HepG2 (cell line): ENCODE measurements around the gene HAGH. TPM values are rescaled to one million over a fixed set of nuclear protein-coding genes. Genes with fewer than 3 reads are reported as not detected.

Experiments
- ATAC-seq: fragments of 200-7000 bp; cut with Tn5 transposase; 3 replicates; pipeline ENCODE4 v1.9.1; 2020; ENCODE audit warnings: mild to moderate bottlenecking, moderate library complexity
- BruUV-seq: library from RNA; stranded (reverse); fragments of 400-500 nt; replicated peaks from 2 replicates; lab custom pipeline; 2021; lab: Mats Ljungman, UMichigan
- CTCF ChIA-PET: fragments of 300-600 bp; formaldehyde crosslinking; extraction: SDS; loops from one replicate; lab custom pipeline; 2021; ENCODE audit warnings: low total read pairs, inconsistent platforms, low intra/inter-chr PET ratio; lab: Yijun Ruan, JAX
- POLR2A ChIA-PET: fragments of 350-600 bp; sonication (Branson Sonifier 250); formaldehyde crosslinking; loops from one replicate; lab custom pipeline; 2020; ENCODE audit warnings: antibody characterized with exemption, inconsistent platforms; lab: Yijun Ruan, JAX
- DNase-seq: peaks from one replicate; pipeline ENCODE4 v3.0.0-alpha.2; 2015; ENCODE audit warnings: low spot score
- FAIRE-seq: peaks from 3 replicates; lab custom pipeline; 2011; peaks lifted over from hg19 to GRCh38; lab: Jason Lieb, UNC
- H2AFZ ChIP-seq: one replicate; pipeline ENCODE4 v1.6.1; 2011; ENCODE audit warnings: low read length, inconsistent platforms
- H3K27ac ChIP-seq: fragments of 300-600 bp; 3 replicates; pipeline ENCODE4 v1.8.0; 2011; ENCODE audit warnings: mixed run types, mild to moderate bottlenecking, mixed read lengths, low read length, inconsistent platforms; ENCODE audit not compliant: insufficient read depth; ENCODE audit errors: extremely low read length
- H3K27me3 ChIP-seq, 2 experiments: fragments of 200-600 bp in 1 of 2; 2 replicates in 1 of 2; 3 replicates in 1 of 2; pipeline versions ENCODE4 v1.6.0 to v1.8.0; 2011; ENCODE audit warnings: low read length in 2 of 2, mild to moderate bottlenecking in 2 of 2, moderate library complexity in 2 of 2, inconsistent platforms in 1 of 2; ENCODE audit not compliant: insufficient read depth in 2 of 2, control insufficient read depth in 1 of 2
- H3K36me3 ChIP-seq, 2 experiments: fragments of 200-600 bp in 1 of 2; replicated peaks in 1 of 2; 2 replicates in 1 of 2; 3 replicates in 1 of 2; pipeline versions ENCODE4 v1.5.1 to v1.8.0; 2011; ENCODE audit warnings: low read length in 2 of 2, inconsistent platforms in 1 of 2; ENCODE audit not compliant: insufficient read depth in 2 of 2, control insufficient read depth in 1 of 2
- H3K4me1 ChIP-seq: 2 replicates; pipeline ENCODE4 v1.5.1; 2012; ENCODE audit warnings: low read length, inconsistent platforms; ENCODE audit not compliant: insufficient read depth
- H3K4me2 ChIP-seq: 2 replicates; pipeline ENCODE4 v1.6.0; 2011; ENCODE audit warnings: low read depth, low read length, inconsistent platforms
- H3K4me3 ChIP-seq, 3 experiments: fragments of 200-600 bp in 1 of 3; sonication (generic), shearing (Covaris generic) in 1 of 3; replicated peaks in 1 of 3; 2 replicates each; pipeline ENCODE4 v1.5.1; 2011 to 2016; ENCODE audit warnings: low read length in 3 of 3, inconsistent platforms in 2 of 3, low read depth in 2 of 3, mild to moderate bottlenecking in 2 of 3, control low read depth in 1 of 3, mixed read lengths in 1 of 3; ENCODE audit not compliant: insufficient read depth in 1 of 3
- H3K79me2 ChIP-seq: one replicate; pipeline ENCODE4 v1.6.1; 2011; ENCODE audit warnings: low read length, inconsistent platforms; ENCODE audit not compliant: insufficient read depth
- H3K9ac ChIP-seq: 2 replicates; pipeline ENCODE4 v1.6.0; 2011; ENCODE audit warnings: mild to moderate bottlenecking, low read depth, low read length, inconsistent platforms; ENCODE audit not compliant: insufficient read depth
- H3K9me3 ChIP-seq: 2 replicates; pipeline ENCODE4 v1.5.1; 2012; ENCODE audit warnings: mild to moderate bottlenecking, low read length
- H4K20me1 ChIP-seq: 2 replicates; pipeline ENCODE4 v1.6.0; 2011; ENCODE audit warnings: inconsistent platforms, mild to moderate bottlenecking, low read length, moderate library complexity; ENCODE audit not compliant: insufficient read depth
- AKAP8 ChIP-seq: sonication (generic); formaldehyde crosslinking; IDR thresholded peaks from 2 replicates; pipeline ENCODE4 v1.5.1; 2020; ENCODE audit warnings: mild to moderate bottlenecking, missing genetic modification reagents
- BRD4 ChIP-seq: sonication (generic); formaldehyde crosslinking; IDR thresholded peaks from 2 replicates; pipeline ENCODE4 v1.4.0; 2020; ENCODE audit warnings: missing genetic modification reagents
- CAMTA2 ChIP-seq: sonication (generic); formaldehyde crosslinking; IDR thresholded peaks from 2 replicates; pipeline ENCODE4 v1.4.0; 2020; ENCODE audit warnings: mild to moderate bottlenecking, missing genetic modification reagents, borderline replicate concordance
- EED ChIP-seq: sonication (generic); formaldehyde crosslinking; IDR thresholded peaks from 2 replicates; pipeline ENCODE4 v1.5.0; 2020; ENCODE audit warnings: mild to moderate bottlenecking, missing genetic modification reagents
- FIP1L1 ChIP-seq: fragments of 200-400 bp; formaldehyde crosslinking; IDR thresholded peaks from 2 replicates; pipeline ENCODE4 v1.6.1; 2018; ENCODE audit warnings: low read depth, mild to moderate bottlenecking, low read length, moderate library complexity, borderline replicate concordance; ENCODE audit not compliant: insufficient read depth
- FOSL1 ChIP-seq: sonication (generic); formaldehyde crosslinking; IDR thresholded peaks from 2 replicates; pipeline ENCODE4 v1.9.0; 2021; ENCODE audit warnings: missing genetic modification reagents, borderline replicate concordance
- GABPB1 ChIP-seq: IDR thresholded peaks from 2 replicates; pipeline ENCODE4 v1.6.1; 2016; ENCODE audit warnings: mild to moderate bottlenecking, missing genetic modification reagents, moderate library complexity, missing compliant biosample characterization
- GLI4 ChIP-seq: sonication (generic); formaldehyde crosslinking; IDR thresholded peaks from 2 replicates; pipeline ENCODE4 v1.5.1; 2020; ENCODE audit warnings: missing genetic modification reagents, mild to moderate bottlenecking, moderate library complexity, borderline replicate concordance
- MAF1 ChIP-seq: sonication (generic); formaldehyde crosslinking; IDR thresholded peaks from 2 replicates; pipeline ENCODE4 v1.5.0; 2020; ENCODE audit warnings: missing genetic modification reagents, borderline replicate concordance
- POLR2A ChIP-seq, 2 experiments: IDR thresholded peaks; 2 replicates each; pipeline ENCODE4 v1.6.1; 2011; ENCODE audit warnings: low read depth in 2 of 2, low read length in 2 of 2, mild to moderate bottlenecking in 1 of 2, moderate library complexity in 1 of 2; ENCODE audit not compliant: insufficient read depth in 1 of 2
- PRDM10 ChIP-seq: sonication (generic); formaldehyde crosslinking; IDR thresholded peaks from 2 replicates; pipeline ENCODE4 v1.4.0; 2020; ENCODE audit warnings: low read depth, missing genetic modification reagents
- TAF15 ChIP-seq: fragments of 200-400 bp; formaldehyde crosslinking; IDR thresholded peaks from one replicate; pipeline ENCODE4 v1.6.1; 2018; ENCODE audit warnings: mild to moderate bottlenecking, low read depth, low read length; ENCODE audit not compliant: poor library complexity, severe bottlenecking
- ZBTB33 ChIP-seq: sonication (generic); formaldehyde crosslinking; IDR thresholded peaks from 2 replicates; pipeline ENCODE4 v1.4.0; 2020; ENCODE audit warnings: missing genetic modification reagents
- ZFP91 ChIP-seq: sonication (generic); formaldehyde crosslinking; IDR thresholded peaks from 2 replicates; pipeline ENCODE4 v1.9.0; 2022; ENCODE audit warnings: missing genetic modification reagents, mild to moderate bottlenecking, borderline replicate concordance
- ZNF10 ChIP-seq: sonication (generic); formaldehyde crosslinking; IDR thresholded peaks from 2 replicates; pipeline ENCODE4 v1.4.0; 2020; ENCODE audit warnings: mild to moderate bottlenecking, low read depth, missing genetic modification reagents, borderline replicate concordance
- ZNF460 ChIP-seq: sonication (generic); formaldehyde crosslinking; IDR thresholded peaks from 2 replicates; pipeline ENCODE4 v1.5.1; 2020; ENCODE audit warnings: missing genetic modification reagents, mild to moderate bottlenecking, borderline replicate concordance
- ZSCAN12 ChIP-seq: sonication (generic); formaldehyde crosslinking; IDR thresholded peaks from 2 replicates; pipeline ENCODE4 v1.9.0; 2021; ENCODE audit warnings: mild to moderate bottlenecking, missing genetic modification reagents
- whole genome bisulfite sequencing: methylation state at CpG from one replicate; pipeline ENCODE4 v1.1.6; 2017; ENCODE audit warnings: low lambda C conversion rate; 5-methylcytosine and 5-hydroxymethylcytosine counted together
- in situ Hi-C: cut with HindIII; loops from 2 replicates; pipeline ENCODE4 v1.10.0; 2017; ENCODE audit warnings: low pct_unique_long_range_greater_than_20kb; ENCODE audit not compliant: extremely low pct_ligation_motif_present
- intact Hi-C: fragments of 100-400 bp; cut with micrococcal nuclease; formaldehyde crosslinking; loops from one replicate; pipeline ENCODE4 v1.10.0; 2022; ENCODE audit not compliant: unreplicated experiment
- polyA plus RNA-seq, 8 experiments: library from polyadenylated mRNA; depleted of rRNA in 3 of 8; stranded (reverse) in 7 of 8; unstranded in 1 of 8; fragments of >200 nt; fragmentation: Illumina TruSeq in 4 of 8; extraction: Trizol in 4 of 8; gene quantifications; 2 replicates each; pipeline versions ENCODE4 v1.2.1 to v1.2.3, GENCODE V29; 2011 to 2016; ENCODE audit warnings: low read depth in 4 of 8, missing spikeins in 1 of 8, mixed read lengths in 1 of 8; ENCODE audit not compliant: insufficient read depth in 1 of 8
- total RNA-seq, 5 experiments: library from RNA; depleted of rRNA; stranded (reverse); fragments of >200 nt; fragmentation: Illumina TruSeq; extraction: Trizol; gene quantifications; 2 replicates each; pipeline ENCODE4 v1.2.3, GENCODE V29; 2016; ENCODE audit warnings: low read depth in 1 of 5

The HAGH gene
- total and polyA plus RNA-seq, 2 of the 13 experiments (the other 11 are each of a cell fraction or from before 2014, with no cell fraction given): 70.4 to 95.4 TPM

DNA sequence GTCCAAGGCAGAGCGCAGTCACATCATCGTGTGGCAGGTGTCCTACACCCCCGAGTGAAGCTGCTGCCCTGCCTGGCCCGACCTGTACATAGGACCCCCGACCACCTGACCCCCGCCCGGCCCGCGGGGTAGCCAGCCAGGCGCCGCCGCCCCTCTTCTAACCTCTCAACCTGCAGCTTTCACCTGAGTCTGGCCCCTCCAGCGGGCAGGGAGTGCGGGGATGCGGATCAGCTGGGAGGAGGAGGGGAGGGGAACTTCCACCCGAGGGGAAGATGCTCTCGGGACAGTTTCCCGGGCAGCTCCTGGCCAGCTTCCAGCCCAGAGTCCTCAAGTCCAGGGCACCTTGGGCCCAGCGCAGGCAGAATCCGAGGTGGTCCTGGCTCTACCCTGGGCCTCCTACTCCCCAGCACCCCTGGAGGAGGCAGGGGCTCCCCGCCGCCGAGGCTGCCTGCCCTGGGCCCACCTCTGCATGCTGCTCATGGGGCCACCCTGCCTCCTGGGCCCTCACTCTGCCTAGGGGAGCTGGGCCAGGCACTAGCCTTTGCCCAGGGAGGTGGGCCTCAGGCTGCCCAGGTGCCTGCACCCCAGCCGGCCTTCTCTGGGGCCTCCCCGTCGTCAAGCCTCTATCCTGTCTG is 57.7 kb downstream of the HAGH start:
- Histone ChIP-seq H2AFZ (no peak overlapping the region), H3K9ac (no peak overlapping the region), H3K4me2 (no peak overlapping the region), H3K9me3 (no peaks in the 10 kb centered on the region), H3K79me2 (peaks cover 17% of the 10 kb centered on the region), H3K4me3 (no peak overlapping the region), H4K20me1 (no peaks in the 10 kb centered on the region), H3K36me3 (peaks cover 18 to 30% of the 10 kb centered on the region in 2 experiments; a peak in 4 of 5 replicates), H3K4me1 (no peaks in the 10 kb centered on the region), H3K27me3 (no peaks in the 10 kb centered on the region; a peak in 1 of 5 replicates), H3K27ac (no peak overlapping the region)
- in situ Hi-C loops: no loop called here
- FAIRE-seq: no peak
- CTCF ChIA-PET: no interaction called here
- DNase-seq: no peak
- intact Hi-C loops: no loop called here
- POLR2A ChIA-PET: interaction anchor here (2.7 kb wide), 1 partner anchor 14 kb away, joined by 7 read pairs; the partner anchor contains the start of genes NUBP2 and SPSB3
- WGBS: 100% methylated on average over 4 of the region's 26 CpGs
- ATAC-seq: no peak; the same call in 2 of the 3 replicates
- no TSS peak for BruUV-seq
- 0 out of 2 replicates have a peak, but pooled peaks have one; percentile 7 for TF ChIP-seq AKAP8 (CRISPR knock-in tag)
- TF ChIP-seq POLR2A (IDR thresholded peaks at IDR 0.05; ENCODE audit: insufficient read depth in 1 of 2, low read depth in 2 of 2, low read length in 2 of 2): peak in 1 of 2 experiments; percentile 41; a peak in 1 of 4 replicates
- no peak for TF ChIP-seq PRDM10
- no peak for TF ChIP-seq BRD4 (CRISPR knock-in tag)
- peak; percentile 21 for TF ChIP-seq TAF15
- no peak for TF ChIP-seq GLI4
- no peak for TF ChIP-seq ZBTB33 (CRISPR knock-in tag)
- TF ChIP-seq FOSL1: no peak
- TF ChIP-seq ZNF460 (CRISPR knock-in tag): no peak
- TF ChIP-seq ZNF10 (CRISPR knock-in tag): no peak
- TF ChIP-seq FIP1L1: no peak
- TF ChIP-seq ZFP91 (CRISPR knock-in tag): 0 out of 2 replicates have a peak, but pooled peaks have one; percentile 11
- TF ChIP-seq GABPB1 (CRISPR knock-in tag): peak; percentile 4; the same call in 1 of the 2 replicates
- no peak for TF ChIP-seq CAMTA2 (CRISPR knock-in tag)
- no peak for TF ChIP-seq ZSCAN12 (CRISPR knock-in tag)
- no peak for TF ChIP-seq EED (CRISPR knock-in tag)
- no peak for TF ChIP-seq MAF1
